COLO829 (cell line): ENCODE data around the gene LTBP4.

Experiments used
- DNase-seq: peaks from one replicate; pipeline ENCODE4 v3.0.0; 2012; ENCODE audit warnings: low spot score

The LTBP4 gene

GRCh38 chr19:40663695-40664692, 62.8 kb downstream of the LTBP4 start:
- DNase-seq: no peak

- DNase-seq: no peak
These were observed 65.8 kb downstream of the LTBP4 start for GRCh38 chr19:40666803-40667438.

DNA sequence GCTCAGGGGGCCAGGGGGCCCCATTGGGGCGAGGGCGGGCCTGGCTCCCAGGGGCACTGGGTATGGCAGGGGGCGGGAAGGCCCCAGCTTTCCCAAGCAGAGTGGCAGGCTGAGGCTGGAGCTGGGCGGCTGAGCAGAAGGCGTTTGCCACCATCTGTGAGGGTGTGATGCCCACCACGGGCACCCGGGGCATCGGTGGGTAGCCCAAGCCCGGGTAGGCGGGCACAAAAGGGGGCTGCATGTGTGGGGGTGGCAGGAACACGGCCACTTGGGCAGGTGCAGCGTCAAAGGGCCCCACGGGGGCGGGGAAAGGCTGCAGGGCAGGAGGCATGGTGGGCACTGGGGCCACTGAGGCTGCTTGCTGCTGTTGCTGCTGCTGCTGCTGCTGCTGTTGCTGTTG, 66.4 kb downstream of the LTBP4 start:
- no peak for DNase-seq

GRCh38 chr19:40668991-40669614, 67.9 kb downstream of the LTBP4 start:
- no peak for DNase-seq

DNA sequence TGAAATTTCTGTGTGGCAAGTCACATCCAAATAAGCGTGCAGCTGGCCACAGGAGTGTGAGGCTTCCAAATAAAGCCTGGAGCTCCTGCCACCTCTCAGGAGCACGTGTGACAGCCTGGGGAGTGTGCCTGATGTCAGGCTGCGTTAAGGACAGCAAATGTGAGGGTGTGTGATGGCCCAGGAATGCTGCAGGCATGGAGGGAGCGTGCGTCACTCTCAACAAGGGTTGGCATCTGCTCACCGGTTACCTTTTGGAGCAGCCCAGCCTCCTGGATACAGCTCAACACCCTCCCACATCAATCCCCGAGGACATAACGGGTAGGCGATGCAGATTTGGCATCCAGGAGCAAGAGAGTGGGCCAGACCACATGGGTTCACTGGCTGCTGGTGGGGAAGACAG, 70.2 kb downstream of the LTBP4 start:
- DNase-seq: no peak

DNA sequence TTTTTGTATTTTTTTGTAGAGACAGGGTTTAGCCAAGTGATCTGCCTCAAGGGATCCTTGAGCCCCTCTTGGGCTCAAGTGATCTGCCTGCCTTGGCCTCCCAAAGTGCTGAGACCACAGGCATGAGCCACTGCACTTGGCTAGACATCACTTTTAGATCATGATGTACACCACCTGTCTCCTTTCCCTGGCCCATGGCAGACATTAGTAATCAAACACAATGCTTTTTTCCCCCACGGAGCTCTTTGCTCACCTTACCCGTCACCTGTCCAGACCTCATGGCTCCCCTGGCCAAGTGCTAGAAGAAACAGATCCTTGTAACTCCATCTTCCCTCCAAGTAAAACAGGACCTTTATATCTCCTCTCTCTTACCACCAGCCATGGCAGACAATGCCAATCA, 70.9 kb downstream of the LTBP4 start:
- DNase-seq: no peak

GRCh38 chr19:40672573-40673299, 71.6 kb downstream of the LTBP4 start:
- DNase-seq: no peak

GRCh38 chr19:40673397-40673796, 72.2 kb downstream of the LTBP4 start:
- no peak for DNase-seq

DNA sequence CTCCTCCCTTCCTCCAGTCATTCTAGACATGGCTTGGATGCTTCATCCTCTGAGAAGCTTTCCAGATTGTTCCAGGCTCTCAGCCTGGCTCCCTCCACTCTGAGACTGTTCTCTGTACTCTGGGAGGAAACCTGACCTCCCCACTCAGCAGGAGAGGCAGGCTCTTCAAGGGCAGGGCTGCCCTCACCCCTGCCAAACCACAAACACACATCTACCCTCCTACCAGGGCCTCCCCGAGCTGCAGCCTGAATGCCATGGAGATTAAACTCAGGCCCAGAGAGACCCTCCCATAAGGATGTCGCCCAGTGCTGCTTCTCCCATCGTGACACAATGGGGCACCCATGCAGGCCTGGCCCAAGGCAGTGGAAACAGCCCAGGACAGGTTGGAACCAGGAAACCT, 73.1 kb downstream of the LTBP4 start:
- DNase-seq: no peak

DNA sequence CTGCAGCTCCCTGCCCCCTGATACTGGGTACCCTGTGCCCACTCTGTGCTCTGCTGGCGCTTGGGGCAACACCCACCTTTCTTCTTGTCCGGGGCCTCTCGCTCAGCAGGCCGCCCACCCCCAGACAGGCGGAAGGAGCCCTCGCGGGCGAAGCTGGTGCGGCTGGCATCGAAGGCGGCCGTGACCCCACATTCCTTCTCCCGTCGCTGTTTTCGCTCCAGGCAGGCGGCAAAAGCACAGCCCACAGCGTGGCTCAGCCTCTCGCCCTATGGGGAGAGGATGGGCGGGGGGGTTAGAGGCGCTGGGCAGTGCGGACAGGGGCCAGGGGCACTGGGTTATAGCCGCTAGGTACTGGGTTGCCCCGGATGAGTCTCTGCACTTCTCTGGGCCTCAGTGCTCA, 76.0 kb downstream of the LTBP4 start:
- no peak for DNase-seq
